NCI-H128 (cell line): ENCODE measurements around the gene VPS51.
"Not testable (repeated sequence)": the region's sequence is repeated elsewhere in the genome, so short reads cannot be mapped to it uniquely, and the experiment has no call there.

Experiments
- DNase-seq: peaks from one replicate; lab custom pipeline; 2025; ENCODE audit not compliant: unreplicated experiment; lab: John Stamatoyannopoulos, UW

Gene VPS51

DNA sequence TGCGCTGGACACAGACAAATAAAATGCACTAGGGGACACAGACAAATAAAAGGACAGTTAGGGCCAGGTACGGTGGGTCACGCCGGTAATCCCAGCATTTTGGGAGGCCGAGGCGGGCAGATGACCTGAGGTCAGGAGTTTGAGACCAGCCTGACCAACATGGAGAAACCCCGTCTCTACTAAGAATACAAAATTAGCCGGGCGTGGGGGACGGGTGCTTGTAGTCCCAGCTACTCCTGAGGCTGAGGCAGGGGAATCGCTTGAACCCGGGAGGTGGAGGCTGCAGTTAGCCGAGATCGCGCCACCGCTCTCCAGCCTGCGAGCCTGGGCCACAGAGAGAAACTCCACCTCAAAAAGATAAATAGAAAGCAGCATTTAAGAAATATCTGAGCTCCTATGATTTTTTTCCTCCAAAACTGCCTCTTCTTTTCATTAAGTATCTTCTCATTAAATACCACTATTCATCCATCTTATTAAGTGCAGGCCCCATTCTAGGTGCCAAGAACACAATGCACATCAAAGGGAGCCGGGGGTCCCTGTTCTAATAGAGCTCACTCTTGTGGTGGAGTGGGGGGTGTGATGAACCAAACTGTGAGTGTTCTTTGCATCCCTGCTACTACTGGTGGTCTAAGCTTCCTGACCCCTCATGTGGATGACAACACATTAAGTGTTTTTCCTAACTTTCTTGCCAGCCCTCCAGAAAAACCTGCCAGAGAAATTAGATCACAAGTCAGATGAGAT lies 22.3 kb downstream of the VPS51 start:
- no peak for DNase-seq

DNA sequence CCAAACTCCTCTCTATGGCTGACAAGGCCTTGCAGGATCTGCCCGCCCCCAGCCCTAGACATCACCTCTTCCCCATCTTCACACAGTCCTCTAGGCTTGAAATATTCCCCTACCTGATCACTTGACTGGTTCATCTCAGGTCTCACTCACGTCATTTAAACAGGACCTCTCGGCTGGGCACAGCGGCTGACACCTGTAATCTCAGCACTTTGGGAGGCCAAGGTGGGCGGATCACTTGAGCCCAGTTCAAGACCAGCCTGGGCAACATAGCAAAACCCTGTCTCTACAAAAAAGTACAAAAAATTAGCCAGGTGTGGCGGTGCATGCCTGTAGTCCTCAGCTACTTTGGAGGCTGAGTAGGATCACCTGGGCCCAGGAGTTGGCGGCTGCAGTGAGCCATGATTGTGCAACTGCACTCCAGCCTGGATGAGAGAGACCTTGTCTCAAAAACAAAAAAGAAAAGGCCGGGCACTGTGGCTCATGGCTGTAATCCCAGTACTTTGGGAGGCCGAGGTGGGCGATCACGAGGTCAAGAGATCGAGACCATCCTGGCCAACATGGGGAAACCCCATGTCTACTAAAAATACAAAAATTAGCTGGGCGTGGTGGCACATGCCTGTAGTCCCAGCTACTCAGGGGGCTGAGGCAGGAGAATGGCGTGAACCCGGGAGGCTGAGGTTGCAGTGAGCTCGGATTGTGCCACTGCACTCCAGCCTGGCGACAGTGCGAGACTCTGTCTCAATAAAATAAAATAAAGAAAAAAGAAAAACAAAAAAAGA lies 23.1 kb downstream of the VPS51 start:
- not testable (repeated sequence) for DNase-seq

DNA sequence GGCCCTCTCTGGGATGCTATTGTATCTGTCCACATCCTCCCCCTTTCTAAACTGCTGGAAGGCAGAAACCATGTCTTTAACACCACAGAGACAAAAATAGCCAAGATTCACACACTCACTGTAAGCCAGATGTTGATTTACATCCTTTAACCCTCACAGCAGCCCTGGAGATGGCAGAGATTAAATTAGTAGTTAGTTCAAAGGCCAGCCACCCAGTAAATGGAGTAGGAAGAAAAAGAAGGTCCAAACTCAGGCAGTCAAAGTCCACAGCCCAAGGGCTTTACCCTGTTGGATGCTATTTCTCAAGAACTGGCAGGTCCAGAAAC lies 23.6 kb downstream of the VPS51 start:
- no peak for DNase-seq

DNA sequence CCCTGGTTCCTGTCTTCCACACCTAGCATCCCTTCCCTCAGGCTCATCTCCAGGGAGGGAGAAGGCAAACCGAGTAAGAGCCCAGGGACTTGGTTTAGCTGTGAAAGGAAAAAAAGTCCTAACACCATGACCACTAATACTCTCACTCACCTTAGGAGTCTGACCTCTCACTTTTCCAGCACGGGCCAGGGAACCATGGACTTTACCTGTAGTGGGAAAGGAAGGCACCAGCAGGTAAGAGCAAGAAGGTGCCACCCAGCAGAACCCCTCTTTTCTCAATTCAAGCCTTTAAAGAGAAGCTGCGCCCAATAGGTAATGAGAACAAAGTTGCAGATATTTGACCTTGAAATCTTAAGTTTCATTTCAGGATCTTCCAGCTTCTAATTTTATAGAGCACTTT lies 24.8 kb downstream of the VPS51 start:
- DNase-seq = no peak

DNA sequence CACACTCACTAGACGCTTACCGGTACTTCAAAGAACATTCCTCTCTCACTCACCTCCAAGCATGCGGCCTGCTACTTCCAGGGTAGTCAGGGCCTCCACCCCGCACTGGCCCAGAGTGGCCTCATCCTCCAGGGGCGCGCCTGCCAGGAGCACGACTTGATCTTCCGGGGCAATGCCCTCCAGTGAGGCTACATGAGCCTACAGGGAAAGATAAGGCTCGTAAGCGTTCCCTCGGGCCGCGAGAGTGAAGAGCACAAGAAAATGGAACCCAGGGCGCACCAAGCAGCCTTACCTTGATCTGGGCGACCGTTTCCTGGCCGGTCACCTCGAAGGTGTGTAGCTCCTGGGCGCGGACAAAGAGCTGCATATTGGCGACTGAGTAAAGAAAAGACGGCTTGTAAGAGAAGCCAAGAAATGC lies 25.4 kb downstream of the VPS51 start:
- no peak for DNase-seq

DNA sequence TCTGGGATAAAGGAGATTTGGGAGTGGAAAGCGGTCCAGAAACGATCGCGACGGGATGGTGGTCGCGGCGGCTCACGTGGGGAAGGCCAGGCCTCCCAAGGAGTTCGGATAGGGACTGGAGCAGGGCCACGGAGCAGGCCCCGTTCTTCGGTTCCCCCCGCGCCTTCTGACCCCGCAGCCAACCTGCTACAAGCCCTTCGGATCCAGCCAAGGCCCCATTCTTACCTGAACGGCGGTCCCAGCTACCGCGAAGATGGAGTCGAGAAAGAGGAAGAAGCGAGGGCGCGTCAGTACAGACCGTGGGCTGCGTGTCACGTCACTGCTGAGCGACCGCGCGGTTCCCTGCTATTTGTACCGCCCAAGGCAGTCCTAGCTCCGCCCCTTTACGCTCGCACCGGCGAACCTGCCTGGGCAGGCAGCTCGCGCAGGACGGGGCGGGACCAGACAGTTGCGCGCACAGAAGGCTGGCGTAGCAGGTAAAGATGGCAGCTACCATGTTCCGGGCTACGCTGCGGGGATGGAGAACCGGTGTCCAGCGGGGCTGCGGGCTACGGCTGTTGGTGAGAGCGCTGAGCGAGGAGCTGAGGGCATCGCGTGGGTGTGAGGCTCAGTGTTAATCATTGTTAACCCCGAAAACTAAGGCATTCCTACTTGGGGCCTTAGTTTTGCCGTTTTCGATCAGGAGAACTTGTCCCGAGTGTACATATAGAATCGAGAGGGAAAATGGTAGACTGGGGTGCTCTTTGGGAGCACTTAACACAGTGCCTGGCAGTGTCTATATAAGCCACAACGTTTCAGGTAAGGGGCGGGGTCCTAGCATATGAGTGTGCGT lies 26.1 kb downstream of the VPS51 start, which contains the start of the genes FAU and MRPL49:
Gene FAU (minus strand): TSS at position 270 of the 832 bp plus-strand sequence. CDS start 321 bp downstream, outside the sequence.
Gene MRPL49 (plus strand): TSS at position 457 of the 832 bp plus-strand sequence. CDS start 26 bp downstream, at position 483.
- peak; percentile 92 for DNase-seq

DNA sequence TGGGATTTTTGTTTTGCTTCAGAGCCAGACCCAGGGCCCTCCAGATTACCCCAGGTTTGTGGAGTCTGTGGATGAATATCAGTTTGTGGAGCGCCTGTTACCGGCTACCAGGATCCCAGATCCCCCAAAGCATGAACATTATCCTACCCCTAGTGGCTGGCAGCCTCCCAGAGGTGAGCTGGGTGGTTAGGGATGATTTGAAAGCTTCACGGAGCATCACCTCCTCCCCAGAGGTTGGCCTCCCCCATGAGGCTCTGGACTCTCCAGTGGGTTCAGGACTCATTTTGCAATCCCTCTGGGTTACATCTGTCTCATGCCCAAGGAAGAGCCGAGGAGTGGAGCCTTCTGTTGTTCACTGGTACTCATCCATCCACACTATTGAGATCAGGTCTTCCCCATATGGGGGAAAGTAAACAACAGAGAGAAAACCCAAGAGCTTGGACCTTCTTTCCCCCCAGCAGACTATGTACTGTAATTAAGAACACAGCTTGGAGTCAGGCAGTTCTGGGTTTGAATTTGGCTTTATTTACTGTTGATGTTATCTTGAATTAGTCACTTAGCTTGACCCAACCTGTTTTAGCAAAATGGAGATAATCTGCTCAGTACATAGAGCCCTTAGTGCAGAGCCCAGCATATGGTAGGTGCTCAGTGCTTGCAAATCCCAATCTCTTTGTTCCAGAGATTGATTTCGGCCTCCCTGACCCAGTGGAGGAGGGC lies 28.6 kb downstream of the VPS51 start:
- DNase-seq = no peak

DNA sequence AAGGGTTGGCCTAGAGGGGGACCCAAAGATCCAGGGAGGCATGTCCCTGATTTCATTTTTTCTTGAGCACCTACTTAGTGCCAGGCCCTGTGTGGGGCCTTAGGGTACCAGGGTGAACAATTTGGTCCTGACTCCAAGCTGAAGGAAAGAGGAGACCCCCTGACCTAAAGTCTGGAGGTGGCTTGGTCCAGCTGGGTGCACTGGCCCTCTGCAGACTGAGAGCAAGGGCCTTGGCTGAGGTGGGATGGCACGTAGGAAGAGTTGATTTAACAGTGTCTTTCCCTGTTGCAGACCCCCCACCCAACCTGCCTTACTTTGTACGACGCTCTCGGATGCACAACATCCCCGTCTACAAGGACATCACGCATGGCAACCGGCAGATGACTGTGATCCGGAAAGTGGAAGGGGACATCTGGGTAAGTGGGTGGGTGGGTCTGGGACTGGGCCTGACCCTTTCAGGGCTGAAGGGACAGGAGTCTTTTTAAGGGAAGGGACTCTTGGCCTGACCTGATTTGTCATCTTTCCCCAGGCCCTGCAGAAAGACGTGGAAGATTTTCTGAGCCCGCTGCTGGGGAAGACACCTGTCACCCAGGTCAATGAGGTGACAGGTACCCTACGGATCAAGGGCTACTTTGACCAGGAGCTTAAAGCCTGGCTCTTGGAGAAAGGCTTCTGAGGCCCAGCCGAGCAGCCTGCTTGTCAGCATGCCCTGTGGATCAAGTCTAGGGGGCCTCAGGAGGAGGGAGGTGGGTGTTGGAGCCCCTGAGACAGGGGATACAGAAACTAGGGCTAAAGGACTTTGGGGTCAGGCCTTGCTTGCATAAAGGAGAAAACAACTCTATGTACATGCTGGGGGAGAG lies 29.4 kb downstream of the VPS51 start:
- DNase-seq = no peak

DNA sequence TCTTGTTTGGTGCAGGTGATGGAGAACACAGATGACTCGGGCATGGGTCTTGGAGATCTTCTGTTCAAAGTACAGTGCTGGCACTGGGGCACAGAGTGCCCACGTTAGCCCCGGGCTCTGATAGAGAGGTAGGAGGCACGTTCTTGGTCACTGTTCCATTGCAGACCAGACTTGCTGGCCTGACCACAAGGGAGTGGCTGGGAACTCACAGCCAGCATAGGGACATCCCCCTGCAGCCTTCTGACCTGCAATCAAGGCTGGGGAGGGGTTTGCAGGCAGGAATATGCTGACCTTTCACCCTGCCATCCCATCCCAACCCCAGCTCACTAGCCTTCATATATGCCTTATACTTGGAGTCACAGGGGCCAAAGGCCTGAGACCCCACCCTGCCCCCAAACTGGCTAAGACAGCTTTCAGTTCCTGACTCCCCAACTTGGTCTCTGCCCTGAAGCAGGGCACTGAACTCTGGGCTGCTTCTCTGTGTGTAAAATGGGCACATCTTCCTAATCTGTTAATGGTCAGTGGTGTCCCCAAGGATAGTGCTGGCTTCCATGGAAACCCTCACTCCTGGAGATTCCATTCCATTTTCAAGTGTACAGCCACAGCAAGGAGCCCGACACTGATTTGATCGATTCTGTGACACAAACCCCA lies 30.7 kb downstream of the VPS51 start:
- no peak for DNase-seq

DNA sequence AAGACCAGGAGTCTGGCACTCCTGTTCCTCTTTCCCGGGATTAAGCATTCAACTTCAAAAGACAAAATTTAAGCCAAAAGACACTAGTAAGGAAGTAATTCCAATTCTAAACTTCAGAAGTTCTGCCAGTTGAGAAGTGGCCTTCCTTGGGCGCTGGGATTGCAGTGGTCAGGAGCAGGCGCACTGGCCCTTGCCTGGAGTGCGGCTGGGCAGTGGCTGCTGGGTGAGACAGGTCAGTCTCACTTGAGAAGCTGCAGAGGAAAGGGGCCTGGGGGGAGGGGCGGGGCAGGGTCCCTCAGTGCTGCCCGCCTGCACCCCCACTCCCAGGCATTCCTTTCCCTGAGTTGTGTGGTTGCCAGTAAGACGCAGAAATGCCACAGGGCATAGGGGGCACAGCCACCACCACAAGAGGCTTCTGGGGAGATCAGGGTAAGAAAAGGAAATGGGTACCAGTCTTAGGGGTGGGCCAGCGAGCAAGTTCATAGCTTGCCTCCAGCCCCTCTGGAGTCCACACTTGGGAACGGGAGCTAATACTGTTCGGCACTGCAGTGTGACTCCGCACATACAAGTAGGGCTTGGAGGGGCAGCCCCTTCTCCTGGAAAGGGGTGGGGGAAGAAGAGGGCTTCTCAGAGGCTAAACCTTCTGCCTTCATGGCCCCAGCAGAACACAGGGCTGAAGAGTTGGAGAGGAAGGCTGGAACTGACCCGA lies 31.6 kb downstream of the VPS51 start:
- no peak for DNase-seq

DNA sequence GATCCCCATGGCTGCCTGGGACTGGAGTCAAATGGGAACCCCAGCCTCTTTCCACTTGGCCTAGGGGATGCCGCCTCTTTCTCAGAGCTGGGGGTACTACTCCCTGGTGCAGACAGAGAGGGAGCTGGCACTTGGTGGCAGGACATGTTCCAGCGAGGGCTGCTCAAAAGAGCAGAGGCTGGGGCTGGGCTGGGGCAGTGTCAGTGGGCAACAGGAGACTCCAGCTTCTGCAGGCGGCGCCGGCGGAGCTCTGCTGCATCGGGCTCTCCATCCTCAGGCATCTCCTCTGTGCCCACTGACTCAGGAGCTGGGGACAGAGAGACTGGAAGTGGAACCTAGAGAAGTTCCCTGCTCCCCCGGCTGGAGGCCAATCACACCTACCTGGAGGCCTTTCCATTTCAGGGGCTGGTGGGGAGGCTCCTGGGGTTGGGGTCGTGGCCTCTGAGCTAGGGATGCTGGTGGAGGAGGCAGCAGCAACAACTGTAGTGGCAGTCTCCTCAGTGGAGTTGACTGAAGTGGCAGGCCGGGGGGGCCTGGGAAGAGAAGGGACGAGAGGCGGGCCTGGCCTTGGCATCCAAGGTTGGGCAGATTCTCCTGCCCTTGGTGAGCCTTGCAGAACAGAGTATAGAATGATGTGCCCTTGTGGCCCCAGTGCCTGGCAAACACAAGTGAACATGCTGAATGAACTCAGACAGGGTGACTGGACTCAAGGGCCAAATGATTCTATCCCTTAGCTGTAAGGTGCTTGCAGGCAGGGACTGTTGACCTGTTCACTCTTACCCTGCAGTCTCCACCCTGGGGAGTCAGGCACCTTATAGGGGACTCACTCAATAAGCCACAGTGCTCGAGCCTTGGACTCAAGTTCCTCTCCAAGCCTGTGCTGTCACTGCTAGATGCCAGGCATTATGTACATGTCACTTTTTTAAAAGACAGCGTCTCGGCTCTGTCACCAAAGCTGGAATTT lies 32.5 kb downstream of the VPS51 start:
- DNase-seq = no peak

DNA sequence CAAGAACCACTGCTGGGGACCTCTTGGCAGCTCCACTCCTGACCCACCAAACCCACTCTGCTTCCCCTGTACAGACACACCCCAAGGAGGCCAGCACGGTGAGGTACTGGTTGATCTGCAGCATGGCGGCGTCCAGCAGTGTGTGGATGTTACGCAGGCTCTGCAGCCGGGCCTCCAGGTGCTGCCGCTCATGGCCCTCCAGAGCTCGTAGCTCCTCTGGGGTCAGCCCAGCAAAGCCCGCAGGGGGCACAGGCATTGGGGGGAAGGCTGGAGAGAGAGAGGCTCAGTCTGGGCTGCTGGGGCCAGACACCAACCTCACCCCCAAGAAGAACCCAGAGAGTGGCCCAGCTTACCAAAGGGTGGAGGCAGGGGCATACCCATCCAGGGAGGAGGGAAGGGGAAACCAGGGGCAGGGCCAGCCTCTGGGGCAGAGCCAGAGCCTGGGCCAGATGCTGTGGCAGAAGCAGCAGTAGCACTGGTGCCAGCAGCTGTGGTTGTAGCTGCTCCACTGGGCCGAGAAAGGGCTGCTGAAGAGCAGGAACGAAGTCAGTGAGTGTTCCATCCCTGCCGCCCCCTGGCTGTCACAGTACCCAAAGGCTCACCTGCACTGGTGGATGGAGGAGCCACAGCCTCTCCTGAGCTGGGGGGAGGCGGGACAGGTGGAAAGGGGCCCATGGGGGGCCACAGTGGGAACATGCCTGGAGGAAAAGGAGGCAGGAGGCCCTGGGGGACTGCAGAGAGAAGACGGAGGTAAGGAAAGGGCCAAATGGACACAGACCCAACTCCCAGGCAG lies 33.8 kb downstream of the VPS51 start:
- no peak for DNase-seq

DNA sequence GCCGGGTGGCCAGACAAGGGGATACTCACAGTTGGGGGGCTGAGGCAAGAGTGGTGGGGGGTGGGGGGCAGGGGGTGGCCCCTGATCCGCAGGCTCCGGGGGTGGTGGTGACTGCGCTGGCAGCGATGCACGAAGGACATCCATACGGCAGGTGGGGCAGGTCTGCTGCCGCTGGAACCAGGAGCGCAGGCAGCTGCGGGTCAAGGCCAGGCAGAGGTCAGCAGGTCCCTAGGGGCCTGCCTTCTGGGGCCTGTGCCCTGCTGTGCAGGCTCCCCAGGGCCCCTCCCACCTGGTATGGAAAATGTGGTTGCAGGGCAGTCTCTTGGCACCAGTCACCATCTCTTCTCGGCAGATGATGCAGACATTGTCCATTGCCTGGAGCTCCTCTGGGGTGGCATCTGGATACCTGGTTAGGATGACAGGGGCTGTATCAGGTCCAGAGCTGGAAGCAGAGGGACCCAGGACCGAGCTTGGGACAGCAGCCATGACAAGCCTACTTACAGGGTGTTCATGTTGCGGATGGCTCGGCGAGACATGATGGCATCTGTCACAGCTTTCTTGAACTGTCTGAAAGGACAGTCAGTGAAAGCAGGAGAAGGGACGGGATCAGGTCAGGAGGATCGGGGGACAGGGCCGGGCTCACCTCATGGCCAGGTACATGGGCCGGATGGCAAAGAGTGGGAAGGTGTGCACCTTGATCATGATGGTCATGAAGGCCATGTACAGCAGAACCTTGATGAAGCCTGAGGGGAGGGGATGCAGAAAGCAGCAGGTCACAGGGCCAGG lies 34.8 kb downstream of the VPS51 start:
- DNase-seq = no peak

DNA sequence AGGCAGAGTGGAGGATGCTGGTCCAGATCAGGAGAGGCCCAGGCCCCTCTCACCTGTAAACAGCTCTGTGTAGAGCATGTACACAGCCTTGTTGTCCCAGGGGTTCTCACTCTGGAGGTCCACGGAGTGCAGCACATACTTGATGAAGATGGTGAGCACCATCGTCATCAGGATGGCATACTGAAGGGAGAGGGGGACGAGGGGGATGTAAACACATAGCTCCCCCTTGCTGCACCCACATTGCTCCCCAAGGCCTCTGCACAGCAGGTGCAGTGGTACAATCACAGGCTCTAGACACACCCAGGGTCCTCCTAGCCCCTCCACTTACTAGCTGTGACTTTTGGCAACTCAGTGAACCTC lies 35.4 kb downstream of the VPS51 start:
- DNase-seq = no peak

DNA sequence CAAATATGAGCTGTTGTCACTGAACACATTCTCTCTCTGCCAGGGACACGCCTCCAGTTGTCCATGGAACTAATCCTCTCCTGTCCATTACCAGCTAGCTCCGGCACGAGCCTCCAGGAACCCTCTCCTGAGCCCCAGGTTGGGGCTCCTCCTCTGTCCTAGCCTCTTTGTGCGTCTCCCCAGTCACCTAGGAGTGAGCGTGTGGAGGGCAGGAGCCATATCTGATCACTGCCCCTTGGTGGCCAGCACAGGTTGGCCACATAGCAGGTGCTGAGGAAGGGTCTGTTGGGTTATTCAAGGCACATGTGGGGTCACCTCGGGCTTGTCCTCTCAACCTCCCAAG lies 35.9 kb downstream of the VPS51 start:
- no peak for DNase-seq

DNA sequence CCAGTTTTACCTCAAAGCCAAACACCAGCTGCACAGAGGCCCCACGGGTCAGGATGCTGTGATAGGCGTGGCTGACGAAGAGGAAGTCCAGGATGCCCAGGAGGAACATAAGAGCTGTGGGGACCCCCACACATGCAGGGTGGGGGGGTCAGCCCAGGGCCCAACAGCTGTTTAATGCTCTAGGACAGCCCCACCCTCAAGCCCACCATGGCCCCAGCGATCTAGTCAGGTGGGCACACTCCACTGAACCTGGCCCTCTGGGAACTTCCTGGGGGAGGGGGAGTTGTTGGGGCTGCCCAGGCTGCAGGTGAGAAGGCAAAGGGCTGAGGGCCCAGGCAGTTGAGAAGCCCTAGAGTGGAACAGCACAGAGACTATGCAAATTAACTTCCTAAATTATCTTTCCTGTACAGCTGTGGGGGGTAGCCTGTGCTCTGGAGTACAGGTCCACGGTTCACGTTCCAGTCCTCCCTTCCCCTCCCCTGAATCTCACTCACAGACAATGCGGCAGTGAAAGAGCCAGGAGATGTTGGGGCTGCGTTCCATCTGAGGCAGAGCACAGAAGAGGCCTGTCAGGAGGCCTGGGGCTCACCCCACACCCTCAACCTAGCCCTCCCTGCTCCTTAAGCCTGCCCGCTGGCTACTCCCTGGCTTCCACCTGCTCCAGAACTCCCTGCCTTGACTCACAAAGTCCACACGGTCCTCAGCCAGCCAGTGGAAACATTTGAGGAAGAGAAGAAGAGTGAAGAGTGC lies 36.4 kb downstream of the VPS51 start:
- no peak for DNase-seq
